GM18907 (cell line): ENCODE measurements around the gene CT45A7.
"Not testable (repeated sequence)": the region's sequence is repeated elsewhere in the genome, so short reads cannot be mapped to it uniquely, and the experiment has no call there.

Experiments
- ATAC-seq: cut with Tn5 transposase; IDR thresholded peaks from one replicate; pipeline ENCODE4 v1.9.1; 2021; ENCODE audit warnings: mild to moderate bottlenecking, moderate library complexity; ENCODE audit not compliant: unreplicated experiment

CT45A7 gene, protein sequence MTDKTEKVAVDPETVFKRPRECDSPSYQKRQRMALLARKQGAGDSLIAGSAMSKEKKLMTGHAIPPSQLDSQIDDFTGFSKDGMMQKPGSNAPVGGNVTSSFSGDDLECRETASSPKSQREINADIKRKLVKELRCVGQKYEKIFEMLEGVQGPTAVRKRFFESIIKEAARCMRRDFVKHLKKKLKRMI

DNA sequence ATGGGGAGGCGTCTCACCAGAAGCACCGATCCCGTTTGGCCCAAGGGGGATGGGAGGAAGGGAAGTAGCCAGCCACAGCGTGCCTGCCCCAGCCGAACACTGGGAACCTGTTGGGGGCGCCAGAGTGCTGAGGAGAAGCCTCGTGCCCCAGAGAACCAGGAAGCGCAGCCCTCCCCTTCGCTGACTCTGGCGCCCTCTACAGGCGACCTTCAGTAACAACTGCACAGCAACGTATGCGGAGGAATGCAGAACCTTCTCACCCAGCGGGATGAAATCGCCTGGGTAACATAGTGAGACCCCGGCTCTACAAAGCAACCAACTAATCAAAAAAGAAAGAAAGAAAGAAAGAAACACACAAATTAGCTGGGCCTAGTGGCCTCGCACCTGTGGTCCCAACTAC lies at the start of gene CT45A7:
Gene CT45A7 (minus strand): TSS at position 101 of the 400 bp plus-strand sequence. CDS start 3,747 bp downstream, outside the sequence.
- not testable (repeated sequence) for ATAC-seq

DNA sequence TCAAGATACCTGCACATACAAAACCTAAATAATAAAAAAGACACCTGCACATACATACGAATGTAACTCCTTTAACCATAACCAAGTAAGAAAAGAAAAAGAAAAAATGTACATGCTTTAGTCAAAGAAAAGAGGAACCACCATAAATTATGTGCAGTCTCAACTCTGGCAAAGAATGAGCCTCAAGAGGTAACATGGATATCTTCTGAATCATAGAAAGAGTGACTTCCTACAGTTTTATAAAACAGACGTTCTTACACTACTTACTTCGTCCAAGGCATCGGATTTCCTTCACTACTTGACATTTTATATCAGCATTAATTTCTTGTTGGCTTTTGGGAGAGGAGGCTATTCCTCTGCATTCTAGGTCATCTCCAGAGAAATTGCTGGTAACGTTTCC lies 45.7 kb upstream of the CT45A7 start:
- not testable (repeated sequence) for ATAC-seq

DNA sequence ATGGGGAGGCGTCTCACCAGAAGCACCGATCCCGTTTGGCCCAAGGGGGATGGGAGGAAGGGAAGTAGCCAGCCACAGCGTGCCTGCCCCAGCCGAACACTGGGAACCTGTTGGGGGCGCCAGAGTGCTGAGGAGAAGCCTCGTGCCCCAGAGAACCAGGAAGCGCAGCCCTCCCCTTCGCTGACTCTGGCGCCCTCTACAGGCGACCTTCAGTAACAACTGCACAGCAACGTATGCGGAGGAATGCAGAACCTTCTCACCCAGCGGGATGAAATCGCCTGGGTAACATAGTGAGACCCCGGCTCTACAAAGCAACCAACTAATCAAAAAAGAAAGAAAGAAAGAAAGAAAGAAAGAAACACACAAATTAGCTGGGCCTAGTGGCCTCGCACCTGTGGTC lies 34.6 kb upstream of the CT45A7 start, which contains the start of gene CT45A9:
Gene CT45A9 (minus strand): TSS at position 101 of the 400 bp plus-strand sequence. CDS start 3,751 bp downstream, outside the sequence.
- ATAC-seq, result not testable (repeated sequence)

DNA sequence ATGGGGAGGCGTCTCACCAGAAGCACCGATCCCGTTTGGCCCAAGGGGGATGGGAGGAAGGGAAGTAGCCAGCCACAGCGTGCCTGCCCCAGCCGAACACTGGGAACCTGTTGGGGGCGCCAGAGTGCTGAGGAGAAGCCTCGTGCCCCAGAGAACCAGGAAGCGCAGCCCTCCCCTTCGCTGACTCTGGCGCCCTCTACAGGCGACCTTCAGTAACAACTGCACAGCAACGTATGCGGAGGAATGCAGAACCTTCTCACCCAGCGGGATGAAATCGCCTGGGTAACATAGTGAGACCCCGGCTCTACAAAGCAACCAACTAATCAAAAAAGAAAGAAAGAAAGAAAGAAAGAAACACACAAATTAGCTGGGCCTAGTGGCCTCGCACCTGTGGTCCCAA lies 17.4 kb upstream of the CT45A7 start, which contains the start of gene CT45A8:
Gene CT45A8 (minus strand): TSS at position 101 of the 400 bp plus-strand sequence. CDS start 3,755 bp downstream, outside the sequence.
- not testable (repeated sequence) for ATAC-seq

DNA sequence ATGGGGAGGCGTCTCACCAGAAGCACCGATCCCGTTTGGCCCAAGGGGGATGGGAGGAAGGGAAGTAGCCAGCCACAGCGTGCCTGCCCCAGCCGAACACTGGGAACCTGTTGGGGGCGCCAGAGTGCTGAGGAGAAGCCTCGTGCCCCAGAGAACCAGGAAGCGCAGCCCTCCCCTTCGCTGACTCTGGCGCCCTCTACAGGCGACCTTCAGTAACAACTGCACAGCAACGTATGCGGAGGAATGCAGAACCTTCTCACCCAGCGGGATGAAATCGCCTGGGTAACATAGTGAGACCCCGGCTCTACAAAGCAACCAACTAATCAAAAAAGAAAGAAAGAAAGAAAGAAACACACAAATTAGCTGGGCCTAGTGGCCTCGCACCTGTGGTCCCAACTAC lies 17.2 kb downstream of the CT45A7 start, which contains the start of gene CT45A2:
Gene CT45A2 (minus strand): TSS at position 101 of the 400 bp plus-strand sequence. CDS start 3,747 bp downstream, outside the sequence.
- ATAC-seq, result not testable (repeated sequence)

DNA sequence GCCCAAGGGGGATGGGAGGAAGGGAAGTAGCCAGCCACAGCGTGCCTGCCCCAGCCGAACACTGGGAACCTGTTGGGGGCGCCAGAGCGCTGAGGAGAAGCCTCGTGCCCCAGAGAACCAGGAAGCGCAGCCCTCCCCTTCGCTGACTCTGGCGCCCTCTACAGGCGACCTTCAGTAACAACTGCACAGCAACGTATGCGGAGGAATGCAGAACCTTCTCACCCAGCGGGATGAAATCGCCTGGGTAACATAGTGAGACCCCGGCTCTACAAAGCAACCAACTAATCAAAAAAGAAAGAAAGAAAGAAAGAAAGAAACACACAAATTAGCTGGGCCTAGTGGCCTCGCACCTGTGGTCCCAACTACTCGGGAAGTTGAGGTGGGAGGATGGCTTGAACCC lies 34.4 kb downstream of the CT45A7 start, which contains the start of gene CT45A6:
Gene CT45A6 (minus strand): TSS at position 101 of the 400 bp plus-strand sequence. CDS start 3,794 bp downstream, outside the sequence.
- not testable (repeated sequence) for ATAC-seq

DNA sequence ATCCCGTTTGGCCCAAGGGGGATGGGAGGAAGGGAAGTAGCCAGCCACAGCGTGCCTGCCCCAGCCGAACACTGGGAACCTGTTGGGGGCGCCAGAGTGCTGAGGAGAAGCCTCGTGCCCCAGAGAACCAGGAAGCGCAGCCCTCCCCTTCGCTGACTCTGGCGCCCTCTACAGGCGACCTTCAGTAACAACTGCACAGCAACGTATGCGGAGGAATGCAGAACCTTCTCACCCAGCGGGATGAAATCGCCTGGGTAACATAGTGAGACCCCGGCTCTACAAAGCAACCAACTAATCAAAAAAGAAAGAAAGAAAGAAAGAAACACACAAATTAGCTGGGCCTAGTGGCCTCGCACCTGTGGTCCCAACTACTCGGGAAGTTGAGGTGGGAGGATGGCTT lies 51.7 kb downstream of the CT45A7 start, which contains the start of gene CT45A5:
Gene CT45A5 (minus strand): TSS at position 101 of the 400 bp plus-strand sequence. CDS start 3,774 bp downstream, outside the sequence.
- not testable (repeated sequence) for ATAC-seq
